ENCODE results near the gene SBSN.

The SBSN gene

DNA sequence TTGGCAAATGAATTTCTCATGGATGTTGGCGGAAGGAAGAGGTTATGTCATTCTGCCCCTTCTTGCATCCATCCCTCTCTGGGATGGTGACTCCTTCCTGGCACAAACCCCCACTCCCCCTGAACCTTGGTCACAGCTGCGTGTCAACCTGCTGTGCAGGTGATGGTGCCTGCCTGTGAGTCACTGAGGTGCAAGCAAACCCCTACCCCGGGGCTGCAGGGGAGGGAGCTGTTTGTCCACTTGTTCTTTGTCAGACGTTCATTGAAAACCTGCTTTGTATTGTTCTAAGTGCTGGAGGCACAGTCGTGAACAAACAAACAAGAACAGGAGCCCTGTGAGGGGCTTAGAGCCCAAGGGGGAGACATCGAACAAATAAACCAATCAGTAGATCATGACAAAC is 3.2 kb upstream of the SBSN start:
- DNase-seq (ENCODE audit: low spot score) = no peak

DNA sequence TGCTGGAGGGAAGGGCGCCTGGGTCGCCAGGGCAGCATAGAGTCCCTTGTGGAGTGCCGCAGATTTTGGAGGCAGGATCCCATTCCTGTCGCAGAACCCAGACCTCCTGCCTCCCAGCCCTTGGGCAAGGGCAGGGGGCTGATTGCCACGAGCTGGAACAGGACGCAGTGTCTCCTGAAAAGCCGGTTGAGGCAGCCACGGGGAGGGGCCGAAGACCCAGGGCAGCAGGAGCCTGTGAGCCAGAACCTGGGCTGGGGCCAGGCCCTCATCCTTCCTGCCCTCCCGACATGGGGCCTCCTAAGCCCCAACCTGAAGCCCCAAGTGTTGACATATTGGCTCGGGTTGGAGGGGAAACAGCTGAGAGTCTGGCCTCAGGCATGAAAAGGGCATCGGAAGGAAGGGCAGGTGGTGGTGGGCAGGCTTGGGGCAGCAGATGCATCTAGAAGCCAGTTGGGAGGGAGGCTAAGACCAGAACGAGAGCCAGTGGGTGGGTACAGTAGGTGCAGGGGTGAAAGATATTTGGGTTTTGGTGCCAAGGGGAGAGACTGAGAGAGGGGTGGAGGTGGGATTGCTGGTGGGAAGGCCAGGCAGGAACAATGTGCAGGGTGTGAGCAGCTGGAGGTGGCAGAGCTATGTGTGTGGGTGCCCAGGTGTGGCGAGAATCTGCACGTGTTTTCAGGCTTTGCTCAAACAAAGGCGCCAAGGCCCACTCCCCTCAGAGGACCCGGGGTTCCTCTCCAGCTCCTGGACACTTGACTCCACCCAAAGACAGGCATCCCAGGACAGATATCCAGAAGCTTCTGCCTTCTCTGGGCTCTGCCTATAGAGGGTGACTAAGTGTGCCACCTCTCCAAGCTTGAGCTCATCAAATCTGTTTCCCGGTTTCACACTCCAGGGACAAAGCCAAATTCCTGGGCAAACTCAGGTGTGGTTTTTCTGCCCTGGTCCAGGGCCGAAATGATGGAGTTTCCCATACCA is 1.4 kb upstream of the SBSN start:
- no peak for DNase-seq (ENCODE audit: low spot score)

DNA sequence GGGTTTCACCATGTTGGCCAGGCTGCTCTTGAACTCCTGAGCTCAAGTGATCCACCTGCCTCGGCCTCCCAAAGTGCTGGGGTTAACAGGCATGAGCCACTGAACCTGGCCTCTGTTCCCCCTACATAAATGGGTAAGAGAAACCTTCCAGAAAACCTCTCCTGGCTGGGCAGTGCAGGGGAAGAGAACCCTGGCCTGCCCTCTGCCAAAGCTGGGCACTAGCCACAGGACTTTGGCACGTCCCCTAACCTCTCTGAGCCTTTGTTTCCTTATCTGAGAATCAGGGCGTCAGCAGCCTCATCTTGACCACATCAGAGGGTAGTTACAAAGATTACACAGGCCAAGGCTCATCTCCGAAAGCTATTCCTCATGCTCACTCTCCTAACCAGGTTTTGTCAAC is 2.2 kb downstream of the SBSN start:
- no peak for DNase-seq (ENCODE audit: low spot score)

DNA sequence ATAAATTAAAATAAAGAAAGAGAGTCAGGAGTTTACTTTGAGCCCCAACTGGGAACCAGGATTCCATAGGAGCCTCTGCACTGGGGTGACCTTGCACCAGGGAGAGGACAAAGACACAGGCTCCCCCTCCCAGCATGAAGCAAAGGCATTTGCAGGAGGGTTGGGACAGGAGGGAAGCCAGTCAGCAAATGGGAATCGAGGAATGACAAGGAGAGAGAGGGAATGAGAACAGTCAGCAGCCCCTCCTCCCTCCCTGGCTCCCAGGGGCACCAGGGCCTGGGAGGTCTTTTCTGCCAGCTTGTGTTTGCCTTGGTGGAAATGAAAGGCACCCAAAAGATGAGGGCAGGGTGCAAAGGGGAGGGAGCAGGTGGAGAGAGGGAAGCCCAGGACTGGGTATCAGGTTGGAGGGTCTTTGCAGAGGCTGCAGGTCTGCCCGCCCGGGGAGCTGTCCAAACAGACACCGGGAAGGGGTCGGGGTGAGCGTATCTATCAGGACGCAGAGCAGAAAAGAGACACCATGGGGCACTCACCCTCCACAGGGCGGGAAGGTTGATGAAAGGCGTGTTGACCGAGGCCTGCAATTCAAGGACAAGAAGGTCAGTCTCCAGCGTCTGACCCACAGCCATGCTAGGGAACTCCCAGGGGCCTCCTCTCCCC is 3.8 kb downstream of the SBSN start:
- DNase-seq (ENCODE audit: low spot score) = no peak

DNA sequence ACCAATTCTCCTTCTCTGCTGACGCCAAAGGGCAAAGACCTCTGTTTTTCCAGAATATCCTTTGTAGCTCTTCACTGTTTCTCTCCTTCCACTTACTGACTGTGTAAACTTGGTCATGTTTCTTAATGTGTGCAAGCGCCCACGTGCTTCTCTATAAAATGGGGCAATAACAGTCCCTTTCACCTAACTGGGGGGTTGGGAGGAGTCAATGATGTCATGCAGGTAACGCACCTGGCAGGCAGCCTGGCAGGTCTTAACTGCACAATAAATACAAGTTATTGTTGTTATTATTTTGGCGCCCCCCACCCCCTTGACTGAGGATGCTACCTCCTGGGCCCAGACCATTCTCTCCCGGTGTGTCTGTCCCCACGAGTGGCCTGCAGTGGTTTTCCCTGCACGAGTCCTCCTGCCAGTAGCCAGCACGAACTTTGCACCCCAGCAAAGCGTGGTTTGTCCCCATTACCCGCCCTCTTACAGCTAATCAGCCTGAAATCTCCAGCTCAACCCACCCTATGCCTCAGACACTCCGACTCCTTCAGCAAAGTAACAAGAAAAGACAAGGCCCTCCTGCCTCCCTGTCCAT is 5.3 kb downstream of the SBSN start:
- no peak for DNase-seq (ENCODE audit: low spot score)

DNA sequence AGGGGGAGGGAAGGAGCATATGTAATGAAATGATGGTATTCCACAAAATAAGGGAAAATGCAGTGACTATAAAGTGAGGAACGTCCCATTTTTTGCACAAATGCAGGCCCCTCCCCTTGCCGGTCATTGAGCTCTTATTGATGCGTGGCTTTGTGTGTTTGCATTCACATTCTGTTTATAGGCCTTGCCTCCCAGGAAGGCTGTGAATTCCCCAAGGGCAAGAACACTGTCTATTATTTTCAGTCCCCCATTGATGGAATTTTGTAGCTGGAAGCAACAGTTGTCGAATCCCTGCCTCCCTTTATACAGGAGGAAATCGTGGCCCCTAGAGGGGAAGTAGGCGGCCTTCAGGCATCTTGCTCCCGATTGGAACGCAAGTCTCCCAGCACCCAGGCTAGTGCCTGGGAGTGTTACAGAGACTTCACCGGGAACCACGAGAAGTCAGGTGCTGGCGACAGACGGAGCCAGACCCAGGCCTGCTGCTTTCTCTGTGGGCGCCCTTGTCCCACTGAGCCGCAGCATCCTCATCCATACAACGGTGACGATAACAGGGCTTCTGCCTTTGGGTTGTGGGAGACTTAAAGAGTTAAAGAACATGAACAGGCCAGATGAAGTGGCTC is 6.9 kb downstream of the SBSN start:
- DNase-seq (ENCODE audit: low spot score) = no peak

DNA sequence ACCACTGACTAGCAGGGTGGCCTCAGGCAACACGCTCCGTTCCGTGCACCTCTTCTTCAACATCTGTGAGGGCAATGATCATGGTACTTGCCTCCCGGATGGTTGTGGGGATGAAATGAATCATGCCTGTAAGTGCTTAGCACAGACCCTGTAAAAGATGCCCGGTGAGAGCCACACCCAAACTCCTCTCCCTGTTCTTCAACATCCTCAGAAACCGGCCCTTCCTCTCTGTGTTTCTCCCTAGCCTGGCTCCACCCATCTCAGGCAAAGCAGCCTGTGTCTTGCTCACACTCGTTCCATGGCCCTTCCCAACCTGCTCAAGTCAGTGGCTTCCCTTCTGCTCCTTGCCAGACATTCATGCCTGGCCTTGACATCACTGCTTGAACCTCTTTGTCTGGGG is 8.8 kb downstream of the SBSN start:
- DNase-seq (ENCODE audit: low spot score) = no peak

DNA sequence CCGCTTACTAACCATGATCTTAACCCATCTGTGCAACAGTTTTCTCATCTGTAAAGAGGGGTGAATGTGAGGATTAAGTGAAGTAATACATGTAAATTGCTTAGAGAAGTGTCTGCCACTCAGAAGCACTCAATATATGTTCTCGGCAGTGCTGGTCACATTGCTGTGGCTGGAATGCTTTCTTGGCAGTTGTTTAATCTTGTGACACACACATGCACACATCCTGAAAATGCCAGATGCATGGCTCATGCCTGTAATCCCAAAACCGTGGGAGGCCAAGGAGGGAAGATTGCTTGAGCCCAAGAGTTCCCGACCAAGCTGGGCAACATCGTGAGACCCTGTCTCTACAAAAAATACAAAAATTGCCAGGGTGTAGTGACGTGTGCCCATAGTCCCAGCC is 9.8 kb downstream of the SBSN start:
- no peak for DNase-seq (ENCODE audit: low spot score)

DNA sequence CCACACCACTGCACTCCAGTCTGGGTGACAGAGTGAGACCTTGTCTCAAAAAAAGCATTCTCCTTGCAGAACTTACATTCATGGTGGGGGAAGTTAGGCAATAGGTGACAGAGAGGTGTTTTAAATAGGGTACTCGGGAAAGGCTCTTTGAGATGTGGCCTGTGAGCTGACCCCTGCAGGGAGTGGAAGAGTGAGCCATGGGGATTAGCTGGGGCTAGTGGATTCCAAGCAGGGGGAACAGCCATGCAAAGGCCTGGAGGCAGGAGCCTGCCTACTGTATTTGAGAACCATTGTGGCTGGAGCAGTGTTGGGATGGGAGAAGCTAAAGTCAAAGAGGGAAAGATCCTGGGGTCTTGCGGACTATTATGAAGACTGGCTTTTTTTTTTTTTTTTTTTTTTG is 10.8 kb downstream of the SBSN start:
- DNase-seq (ENCODE audit: low spot score) = no peak

DNA sequence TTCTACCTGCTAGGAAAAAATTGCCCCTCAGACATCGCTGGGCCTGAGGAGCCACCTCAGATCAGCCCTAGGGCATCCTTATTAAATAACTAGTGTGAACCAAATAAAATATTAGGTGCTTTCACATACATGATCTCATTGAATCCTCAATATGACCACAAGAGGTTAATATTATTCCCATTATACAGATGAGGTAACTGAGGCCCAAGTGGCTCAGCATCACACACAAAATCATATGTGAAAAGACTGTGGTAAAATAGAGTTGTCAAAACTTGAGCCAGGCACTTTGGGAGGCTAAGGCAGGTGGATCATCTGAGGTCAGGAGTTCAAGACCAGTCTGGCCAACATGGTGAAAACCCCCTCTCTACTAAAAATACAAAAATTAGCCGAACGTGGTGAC is 11.8 kb downstream of the SBSN start:
- DNase-seq (ENCODE audit: low spot score) = no peak

DNA sequence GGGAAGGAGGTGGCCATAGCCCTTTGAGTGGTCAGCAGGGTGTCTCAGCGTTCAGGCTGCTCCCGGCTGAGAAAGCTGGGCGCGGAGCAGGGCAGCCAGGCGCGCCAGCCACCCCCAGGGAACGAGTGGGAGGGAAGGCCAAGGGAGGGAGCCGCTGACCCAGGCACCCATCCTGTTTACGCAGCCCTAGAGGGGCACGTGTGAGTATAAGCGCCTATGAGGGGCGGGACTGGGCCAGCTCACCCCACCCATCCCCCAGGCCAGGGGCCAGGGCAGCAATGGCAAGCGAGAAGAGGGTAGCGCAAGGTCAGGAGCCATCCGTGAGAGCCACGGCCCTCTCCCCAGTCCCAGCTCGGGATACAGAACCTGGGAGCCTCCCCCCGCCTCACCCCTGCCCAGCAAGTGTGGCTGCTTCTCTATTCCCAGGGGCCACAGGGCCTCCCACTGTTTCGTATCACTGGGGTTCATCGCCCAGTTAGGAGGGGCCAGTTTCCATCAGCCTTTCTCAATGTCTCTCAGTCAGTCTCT is 13.8 kb downstream of the SBSN start:
- no peak for DNase-seq (ENCODE audit: low spot score)

DNA sequence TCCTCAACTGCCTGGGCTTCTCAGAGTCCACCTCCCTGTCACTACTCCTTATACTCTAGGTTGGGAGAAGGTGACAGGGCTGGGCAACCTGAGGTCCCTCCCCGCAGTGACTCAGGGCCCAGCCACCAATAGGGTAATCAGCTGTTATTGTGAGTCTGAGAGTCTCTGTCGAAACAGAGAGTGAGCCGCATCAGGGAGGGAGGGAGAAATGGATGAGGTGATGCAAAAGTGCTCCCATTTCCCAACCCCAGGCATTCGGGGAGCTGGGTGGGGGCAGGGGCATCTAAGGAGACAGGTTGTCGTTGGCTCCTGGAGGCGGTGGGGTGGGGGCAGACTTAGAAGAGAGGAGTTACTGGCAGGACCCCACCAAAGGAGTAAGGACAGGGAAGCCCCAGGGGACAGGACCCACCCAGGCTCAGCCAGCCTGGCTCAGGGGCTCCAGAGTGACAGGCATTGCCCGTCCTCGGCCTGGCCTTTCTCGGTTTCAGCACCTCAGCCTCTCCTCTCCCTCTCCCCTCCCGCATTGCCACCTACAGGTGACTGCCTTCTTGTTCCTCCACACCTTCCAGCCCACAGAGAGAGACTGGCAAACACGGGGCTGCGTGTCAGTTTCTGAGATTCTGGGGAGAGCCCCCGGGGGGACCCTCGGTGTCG is 14.4 kb downstream of the SBSN start, which contains the start of gene DMKN:
Gene DMKN, minus strand, starts transcription at position 22 of the 654 bp plus-strand sequence. CDS start 174 bp downstream, outside the sequence.
- DNase-seq (ENCODE audit: low spot score) = no peak

DNA sequence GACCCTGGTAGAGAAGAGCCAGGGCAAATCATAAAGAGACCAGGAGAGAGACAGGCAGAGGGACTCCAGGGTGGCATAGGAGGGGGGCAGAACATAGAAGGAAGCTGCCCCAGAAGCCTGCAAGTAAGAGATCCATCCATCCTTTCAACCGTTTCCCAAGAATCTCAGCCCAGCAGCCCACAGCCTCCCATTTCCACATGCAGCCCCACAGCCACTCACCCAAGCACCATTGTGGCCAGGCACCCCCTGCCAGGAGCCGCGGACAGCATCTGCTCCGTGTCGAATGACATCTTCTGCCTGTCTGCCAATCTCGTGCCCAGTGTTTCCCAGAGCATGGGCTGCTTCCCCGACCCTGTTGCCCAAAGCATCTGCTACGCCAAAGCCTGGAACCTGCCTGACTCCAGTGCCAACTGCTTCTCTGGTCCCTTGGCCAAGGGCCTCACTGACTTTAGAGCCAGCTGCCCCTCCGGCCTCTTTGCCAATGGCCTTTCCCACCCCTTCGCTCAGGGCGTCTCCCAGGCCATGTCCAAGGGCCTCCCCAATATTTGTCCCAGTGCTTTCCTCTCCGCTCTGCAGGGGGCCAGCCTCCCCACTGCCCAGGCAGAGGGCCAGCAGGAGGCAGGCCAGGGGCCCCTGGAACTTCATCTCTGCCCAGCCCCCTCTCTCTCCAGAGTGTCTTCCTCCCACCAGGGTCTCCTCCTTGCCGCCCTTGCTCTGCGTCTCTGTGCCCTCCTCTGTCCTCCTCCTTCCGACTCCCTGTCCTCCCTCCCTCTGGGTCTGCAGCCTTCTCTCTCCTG is 15.1 kb downstream of the SBSN start:
- no peak for DNase-seq (ENCODE audit: low spot score)

DNA sequence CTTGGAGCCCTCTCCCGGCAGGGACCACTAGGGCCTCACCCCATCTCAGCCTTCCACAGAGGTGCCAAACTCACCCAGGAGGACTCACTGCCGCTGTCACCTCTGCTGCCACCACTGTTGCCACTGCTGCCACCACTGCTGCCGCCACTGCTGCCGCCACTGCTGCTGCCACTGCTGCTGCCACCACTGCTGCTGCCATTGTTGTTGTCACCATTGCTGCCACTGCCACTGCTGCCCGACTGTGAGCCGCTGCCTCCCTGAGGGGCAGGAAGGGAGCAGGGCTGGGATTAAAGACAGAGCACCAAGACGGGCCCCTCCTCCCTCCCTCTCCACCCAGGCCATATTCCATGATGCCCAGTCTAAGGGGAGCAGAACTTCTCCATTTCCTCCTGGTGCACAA is 16.8 kb downstream of the SBSN start:
- no peak for DNase-seq (ENCODE audit: low spot score)

DNA sequence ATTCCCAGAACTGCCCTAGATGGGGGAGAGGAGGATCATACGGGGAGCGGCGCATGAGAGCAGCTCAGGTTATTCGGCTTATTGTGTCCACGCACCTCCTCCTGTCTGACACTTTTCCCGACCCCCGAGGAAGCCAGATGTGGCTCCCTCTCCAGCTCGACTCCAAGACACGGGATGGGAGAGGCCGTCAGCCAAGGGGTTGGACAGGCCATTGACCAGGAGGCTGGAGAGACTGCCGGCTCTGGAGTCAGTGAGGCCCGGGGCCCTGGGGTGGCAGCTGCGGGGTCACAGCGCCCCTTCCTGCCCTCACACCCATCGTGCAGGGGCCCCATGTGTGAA is 17.5 kb downstream of the SBSN start:
- DNase-seq (ENCODE audit: low spot score) = no peak

DNA sequence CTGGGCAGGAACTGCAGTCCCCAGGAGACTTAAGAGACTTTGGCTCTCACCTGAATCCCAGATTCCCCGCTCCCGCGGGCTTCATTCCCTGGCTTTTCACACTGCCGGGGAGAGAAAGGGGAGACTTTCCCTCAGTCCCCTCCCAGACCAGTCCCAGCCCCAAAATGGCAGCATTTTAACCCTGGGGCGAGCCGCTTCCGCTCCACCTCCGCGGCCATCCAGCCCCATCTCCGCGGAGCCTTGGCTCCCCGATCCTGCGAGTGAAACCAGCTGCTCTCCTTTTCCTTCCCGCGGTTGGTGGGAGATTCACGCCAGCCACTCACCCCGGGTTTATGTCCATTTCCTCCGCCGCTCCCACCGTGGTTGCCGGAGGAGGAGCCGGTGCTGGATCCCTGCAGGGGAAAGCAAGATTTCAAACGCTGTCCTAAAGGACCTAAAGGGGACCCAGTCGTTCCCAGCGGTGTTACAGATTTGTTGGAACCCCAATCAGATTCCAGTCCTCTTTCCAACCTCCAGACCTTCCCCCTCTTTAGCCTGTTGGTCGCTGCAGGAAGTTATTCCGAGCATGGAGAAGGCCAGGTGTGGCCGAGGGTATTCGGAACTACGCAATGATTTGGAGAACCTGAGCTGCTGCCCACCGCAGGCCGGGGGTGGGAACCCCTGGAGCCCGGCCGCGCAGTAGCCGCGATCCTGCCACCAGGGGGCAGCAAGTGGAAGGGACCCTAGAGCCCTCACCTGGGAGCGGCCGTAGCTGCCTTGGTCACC is 18.1 kb downstream of the SBSN start:
- peak; percentile 52 for DNase-seq (ENCODE audit: low spot score)

DNA sequence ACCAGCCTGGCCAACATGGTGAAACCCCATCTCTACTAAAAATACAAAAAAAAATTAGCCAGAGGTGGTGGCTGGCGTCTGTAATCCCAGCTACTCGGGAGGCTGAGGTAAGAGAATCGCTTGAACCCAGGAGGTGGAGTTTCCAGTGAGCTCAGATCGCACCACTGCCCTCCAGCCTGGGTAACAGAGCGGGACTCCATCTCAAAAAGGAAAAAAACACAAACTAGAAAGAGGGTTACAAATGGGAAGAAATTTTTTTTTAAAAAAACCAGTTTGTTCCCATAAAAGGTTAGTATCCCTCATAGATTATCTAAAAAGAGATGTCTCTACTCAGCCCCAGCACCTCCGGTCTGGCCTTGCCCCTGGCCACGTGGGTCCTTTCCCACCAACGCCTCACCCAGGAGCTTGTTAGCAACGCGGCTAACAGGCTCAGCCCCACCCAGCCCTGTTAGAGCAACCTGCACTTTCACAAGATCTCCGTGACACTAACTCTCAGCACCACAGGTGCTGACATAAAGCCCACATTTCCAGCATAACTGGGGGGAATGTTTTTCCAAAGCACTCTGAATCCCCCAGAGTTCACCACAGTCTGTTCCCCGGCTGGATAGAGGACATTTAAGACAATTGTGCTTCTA is 19.0 kb downstream of the SBSN start:
- DNase-seq (ENCODE audit: low spot score) = no peak

DNA sequence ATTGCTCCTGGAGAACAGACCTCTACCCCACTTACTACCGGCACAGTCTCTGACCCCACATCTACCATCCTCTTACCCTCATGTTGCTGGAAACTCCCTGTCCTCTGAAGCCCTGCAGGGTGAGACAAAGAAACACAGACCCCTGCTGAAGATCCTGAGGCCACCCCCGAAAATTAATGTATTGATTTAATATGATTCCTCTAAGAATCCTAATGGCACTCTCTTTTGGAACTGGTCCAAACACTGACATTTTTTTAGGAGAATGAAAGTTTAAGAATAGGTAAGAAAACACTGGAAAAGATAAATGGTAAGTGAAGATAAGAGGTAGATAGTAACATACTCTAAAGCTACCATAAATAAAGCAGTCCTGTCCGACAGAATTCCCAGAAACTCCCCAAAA is 20.0 kb downstream of the SBSN start:
- DNase-seq (ENCODE audit: low spot score) = no peak

DNA sequence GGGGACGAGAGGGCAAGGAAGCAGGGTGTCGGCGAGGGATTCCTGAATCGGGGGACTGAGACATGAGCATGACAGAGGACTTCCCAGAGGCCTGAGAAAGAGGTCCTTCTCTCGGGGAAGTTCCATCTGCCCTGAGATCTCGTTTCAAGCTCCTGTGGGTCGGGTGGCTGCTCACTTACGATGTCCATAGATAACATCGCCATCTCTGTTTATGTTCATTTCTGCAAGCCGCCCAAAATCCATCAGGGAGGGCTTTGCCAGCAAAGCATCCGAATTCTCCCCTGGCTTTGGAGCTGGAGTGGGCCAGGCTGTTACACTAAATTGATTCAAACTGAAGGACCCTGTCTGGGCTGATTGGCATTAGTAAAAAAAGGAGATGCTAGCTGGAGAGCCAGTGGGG is 20.6 kb downstream of the SBSN start:
- no peak for DNase-seq (ENCODE audit: low spot score)

DNA sequence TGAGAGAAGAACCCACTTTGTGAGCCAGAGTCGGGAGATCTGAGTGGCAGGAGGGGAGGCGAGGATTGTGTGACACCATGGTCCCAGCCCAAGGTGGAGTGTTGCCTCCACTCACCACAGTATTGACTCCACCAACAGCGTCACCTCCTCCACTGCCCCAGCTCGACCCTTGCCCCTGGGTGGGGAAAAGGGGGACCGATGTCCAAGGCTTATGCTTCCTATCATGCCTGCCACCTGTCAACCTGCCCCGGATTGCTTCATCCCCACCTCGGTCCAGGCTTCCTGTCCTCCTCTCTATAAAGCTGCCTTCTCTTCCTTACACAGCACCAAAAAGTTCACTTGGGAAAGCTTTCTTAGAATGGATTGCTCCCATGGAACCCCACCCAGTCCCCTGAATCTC is 22.1 kb downstream of the SBSN start:
- DNase-seq (ENCODE audit: low spot score) = no peak

Measured in Ammon's horn (tissue), 1 donor.